HG02840 (cell line): ENCODE results near the gene EIF5B.
"Not testable (repeated sequence)": the region's sequence is repeated elsewhere in the genome, so short reads cannot be mapped to it uniquely, and the experiment has no call there.

Experiments used
- ATAC-seq: cut with Tn5 transposase; IDR thresholded peaks from one replicate; pipeline ENCODE4 v1.9.1; 2021; ENCODE audit warnings: mild to moderate bottlenecking, moderate library complexity, moderate number of reproducible peaks; ENCODE audit not compliant: unreplicated experiment, low FRiP score

The EIF5B gene

GRCh38 chr2:99368854-99369253 lies 31.7 kb downstream of the EIF5B start:
- ATAC-seq: not testable (repeated sequence)

GRCh38 chr2:99373144-99373543 lies 36.0 kb downstream of the EIF5B start:
- no peak for ATAC-seq

GRCh38 chr2:99374747-99375146 lies 37.6 kb downstream of the EIF5B start:
- no peak for ATAC-seq

GRCh38 chr2:99376254-99376864 lies 39.2 kb downstream of the EIF5B start:
- ATAC-seq: no peak

GRCh38 chr2:99377879-99378278 lies 40.7 kb downstream of the EIF5B start:
- ATAC-seq: no peak

- no peak for ATAC-seq
Observed at GRCh38 chr2:99380376-99381010, 43.3 kb downstream of the EIF5B start.

GRCh38 chr2:99382143-99382542 lies 45.0 kb downstream of the EIF5B start:
- no peak for ATAC-seq

GRCh38 chr2:99386011-99386410 lies 48.8 kb downstream of the EIF5B start:
- no peak for ATAC-seq

- ATAC-seq: no peak
Observed at GRCh38 chr2:99388892-99389291, 51.7 kb downstream of the EIF5B start.

GRCh38 chr2:99389371-99389770 lies 52.2 kb downstream of the EIF5B start:
- no peak for ATAC-seq

GRCh38 chr2:99389946-99390345 lies 52.8 kb downstream of the EIF5B start:
- no peak for ATAC-seq

- no peak for ATAC-seq
Observed at GRCh38 chr2:99395589-99396130, 58.5 kb downstream of the EIF5B start.

- no peak for ATAC-seq
Observed at GRCh38 chr2:99397266-99397920, 60.2 kb downstream of the EIF5B start.

- ATAC-seq: no peak
Observed at GRCh38 chr2:99398303-99398702, 61.1 kb downstream of the EIF5B start.

- ATAC-seq: no peak
Observed at GRCh38 chr2:99399063-99399462, 61.9 kb downstream of the EIF5B start.

GRCh38 chr2:99399795-99400194 lies 62.6 kb downstream of the EIF5B start:
- ATAC-seq: no peak

- no peak for ATAC-seq
Observed at GRCh38 chr2:99401841-99402240, 64.7 kb downstream of the EIF5B start.

- ATAC-seq: no peak
Observed at GRCh38 chr2:99403084-99403483, 65.9 kb downstream of the EIF5B start.

- ATAC-seq: no peak
Observed at GRCh38 chr2:99403524-99403923, 66.3 kb downstream of the EIF5B start.

GRCh38 chr2:99404039-99404796 lies 67.0 kb downstream of the EIF5B start:
- no peak for ATAC-seq
